Astrocyte (in vitro differentiated cells and primary cell): Measurements from ENCODE around the gene TMEM132C. TPM values are rescaled to one million over a fixed set of nuclear protein-coding genes. Genes with fewer than 3 reads are reported as not detected.

Experiments
- DNase-seq: peaks from one replicate; pipeline ENCODE4 v3.0.0-alpha.2; 2010; ENCODE audit warnings: low read depth
- FAIRE-seq: peaks from 2 replicates; lab custom pipeline; 2011; peaks lifted over from hg19 to GRCh38; lab: Jason Lieb, UNC
- H2AFZ ChIP-seq: 2 replicates; pipeline ENCODE4 v1.6.0; 2012; ENCODE audit warnings: low read depth, low read length, inconsistent platforms
- H3K27ac ChIP-seq: 2 replicates; pipeline ENCODE4 v1.5.1; 2011; ENCODE audit warnings: low read depth, low read length, inconsistent platforms
- H3K27me3 ChIP-seq: 2 replicates; pipeline ENCODE4 v1.6.0; 2011; ENCODE audit warnings: low read length, inconsistent platforms; ENCODE audit not compliant: insufficient read depth
- H3K36me3 ChIP-seq: 2 replicates; pipeline ENCODE4 v1.5.1; 2011; ENCODE audit warnings: low read length, inconsistent platforms; ENCODE audit not compliant: insufficient read depth
- H3K4me1 ChIP-seq: 2 replicates; pipeline ENCODE4 v1.5.1; 2011; ENCODE audit warnings: low read length, inconsistent platforms; ENCODE audit not compliant: insufficient read depth
- H3K4me2 ChIP-seq: 2 replicates; pipeline ENCODE4 v1.6.0; 2012; ENCODE audit warnings: low read length, inconsistent platforms
- H3K4me3 ChIP-seq: 2 replicates; pipeline ENCODE4 v1.5.1; 2011; ENCODE audit warnings: low read depth, mild to moderate bottlenecking, low read length, inconsistent platforms; ENCODE audit not compliant: insufficient read depth
- H3K79me2 ChIP-seq: 2 replicates; pipeline ENCODE4 v1.6.0; 2012; ENCODE audit warnings: mild to moderate bottlenecking, low read length, inconsistent platforms; ENCODE audit not compliant: insufficient read depth
- H3K9ac ChIP-seq: 2 replicates; pipeline ENCODE4 v1.6.0; 2012; ENCODE audit warnings: mild to moderate bottlenecking, low read length, inconsistent platforms
- H3K9me3 ChIP-seq: 2 replicates; pipeline ENCODE4 v1.5.1; 2012; ENCODE audit warnings: low read depth, mild to moderate bottlenecking, low read length, inconsistent platforms; ENCODE audit not compliant: insufficient read depth
- H4K20me1 ChIP-seq: 2 replicates; pipeline ENCODE4 v1.6.0; 2012; ENCODE audit warnings: low read length, inconsistent platforms; ENCODE audit not compliant: insufficient read depth
- H3K27ac Mint-ChIP-seq: one replicate; pipeline ENCODE4 v1.8.0; 2021; ENCODE audit warnings: mild to moderate bottlenecking, mixed read lengths; ENCODE audit not compliant: unreplicated experiment
- H3K27me3 Mint-ChIP-seq: one replicate; pipeline ENCODE4 v1.8.0; 2021; ENCODE audit warnings: low read depth, mixed read lengths; ENCODE audit not compliant: unreplicated experiment
- H3K36me3 Mint-ChIP-seq: one replicate; pipeline ENCODE4 v1.8.0; 2021; ENCODE audit warnings: low read depth, mixed read lengths; ENCODE audit not compliant: unreplicated experiment
- H3K4me1 Mint-ChIP-seq: one replicate; pipeline ENCODE4 v1.8.0; 2021; ENCODE audit warnings: low read depth, mixed read lengths; ENCODE audit not compliant: unreplicated experiment
- H3K4me3 Mint-ChIP-seq: one replicate; pipeline ENCODE4 v1.8.0; 2021; ENCODE audit warnings: mild to moderate bottlenecking, moderate library complexity, mixed read lengths; ENCODE audit not compliant: unreplicated experiment
- H3K9me3 Mint-ChIP-seq: one replicate; pipeline ENCODE4 v1.8.0; 2021; ENCODE audit warnings: mild to moderate bottlenecking, mixed read lengths; ENCODE audit not compliant: unreplicated experiment
- CTCF ChIP-seq: IDR thresholded peaks from 2 replicates; pipeline ENCODE4 v1.5.1; 2011; ENCODE audit warnings: low read depth, mild to moderate bottlenecking, inconsistent platforms, low read length, moderate library complexity; ENCODE audit not compliant: insufficient read depth
- EZH2 ChIP-seq: IDR thresholded peaks from 2 replicates; pipeline ENCODE4 v1.6.1; 2012; ENCODE audit warnings: mild to moderate bottlenecking, low read length, inconsistent platforms; ENCODE audit not compliant: insufficient read depth
- total RNA-seq: library from RNA; stranded (reverse); gene quantifications from 2 replicates; pipeline ENCODE4 v1.2.1, GENCODE V29; 2021

Gene TMEM132C
- total RNA-seq, 1 donor from 2014 or later: not detected

GRCh38 chr12:128693115-128693514, 426.1 kb downstream of the TMEM132C start:
- TF ChIP-seq CTCF (no peak), EZH2 (no peak)
- H3K27ac Mint-ChIP-seq: no peak overlapping the region
- H3K27me3 Mint-ChIP-seq: no peaks in the 10 kb centered on the region
- no peaks in the 10 kb centered on the region for H3K4me1 ChIP-seq
- no peak overlapping the region for H2AFZ ChIP-seq
- H4K20me1 ChIP-seq: no peaks in the 10 kb centered on the region
- no peak overlapping the region for H3K4me2 ChIP-seq
- no peaks in the 10 kb centered on the region for H3K27me3 ChIP-seq
- H3K36me3 Mint-ChIP-seq: no peaks in the 10 kb centered on the region
- H3K79me2 ChIP-seq: no peaks in the 10 kb centered on the region
- no peak for FAIRE-seq
- no peaks in the 10 kb centered on the region for H3K36me3 ChIP-seq
- peaks cover 16% of the 10 kb centered on the region for H3K9me3 Mint-ChIP-seq
- no peak overlapping the region for H3K9ac ChIP-seq
- H3K4me3 ChIP-seq: no peak overlapping the region
- no peak overlapping the region for H3K4me3 Mint-ChIP-seq
- peaks cover 19% of the 10 kb centered on the region for H3K9me3 ChIP-seq
- H3K4me1 Mint-ChIP-seq: no peaks in the 10 kb centered on the region
- DNase-seq: no peak
- no peak overlapping the region for H3K27ac ChIP-seq

DNA sequence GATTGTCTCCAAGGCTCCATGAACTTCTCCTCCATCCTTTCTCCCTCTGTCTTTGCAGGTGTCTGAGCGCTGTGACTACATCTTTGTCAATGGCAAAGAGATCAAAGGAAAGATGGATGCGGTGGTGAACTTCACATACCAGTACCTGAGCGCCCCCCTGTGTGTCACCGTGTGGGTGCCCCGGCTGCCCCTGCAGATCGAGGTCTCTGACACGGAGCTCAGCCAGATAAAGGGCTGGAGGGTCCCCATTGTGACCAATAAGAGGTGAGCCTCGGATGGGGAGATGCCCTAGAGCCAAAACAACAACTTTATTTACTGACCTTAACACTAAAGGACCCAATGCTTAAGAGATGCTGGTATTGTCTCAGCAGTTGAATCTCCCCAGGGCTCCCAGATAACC, 426.8 kb downstream of the TMEM132C start:
- peaks cover 21% of the 10 kb centered on the region for H3K9me3 ChIP-seq
- no peaks in the 10 kb centered on the region for H4K20me1 ChIP-seq
- H3K27ac ChIP-seq: no peak overlapping the region
- no peak overlapping the region for H2AFZ ChIP-seq
- Mint-ChIP-seq H3K27me3 (no peaks in the 10 kb centered on the region), H3K36me3 (no peaks in the 10 kb centered on the region), H3K4me1 (no peaks in the 10 kb centered on the region), H3K4me3 (no peak overlapping the region), H3K27ac (no peak overlapping the region), H3K9me3 (peaks cover 14% of the 10 kb centered on the region)
- H3K4me1 ChIP-seq: no peaks in the 10 kb centered on the region
- no peak overlapping the region for H3K4me2 ChIP-seq
- FAIRE-seq (no peak), DNase-seq (no peak)
- H3K9ac ChIP-seq: no peak overlapping the region
- no peaks in the 10 kb centered on the region for H3K36me3 ChIP-seq
- TF ChIP-seq CTCF: no peak
- TF ChIP-seq EZH2: no peak
- H3K79me2 ChIP-seq: no peaks in the 10 kb centered on the region
- no peak overlapping the region for H3K4me3 ChIP-seq
- no peaks in the 10 kb centered on the region for H3K27me3 ChIP-seq

- Mint-ChIP-seq H3K4me3 (no peak overlapping the region), H3K27me3 (no peaks in the 10 kb centered on the region), H3K4me1 (no peaks in the 10 kb centered on the region), H3K36me3 (no peaks in the 10 kb centered on the region), H3K9me3 (peaks cover 16% of the 10 kb centered on the region), H3K27ac (no peak overlapping the region)
- H3K4me3 ChIP-seq: no peak overlapping the region
- TF ChIP-seq EZH2 (no peak), CTCF (no peak)
- no peak overlapping the region for H3K9ac ChIP-seq
- DNase-seq (no peak), FAIRE-seq (no peak)
- H3K4me2 ChIP-seq: no peak overlapping the region
- H4K20me1 ChIP-seq: no peaks in the 10 kb centered on the region
- no peaks in the 10 kb centered on the region for H3K4me1 ChIP-seq
- H3K36me3 ChIP-seq: no peaks in the 10 kb centered on the region
- no peak overlapping the region for H2AFZ ChIP-seq
- H3K27ac ChIP-seq: no peak overlapping the region
- H3K9me3 ChIP-seq: peaks cover 23% of the 10 kb centered on the region
- H3K79me2 ChIP-seq: no peaks in the 10 kb centered on the region
- no peaks in the 10 kb centered on the region for H3K27me3 ChIP-seq
Measured at GRCh38 chr12:128694445-128694844, 427.5 kb downstream of the TMEM132C start.
